HuH-7.5 (cell line): ENCODE measurements around the gene ADIPOQ.
"Not testable (repeated sequence)": the region's sequence is repeated elsewhere in the genome, so short reads cannot be mapped to it uniquely, and the experiment has no call there.

ENCODE experiments used
- DNase-seq: peaks from one replicate; pipeline ENCODE4 v3.0.0; 2011; ENCODE audit warnings: low spot score

ADIPOQ gene

GRCh38 chr3:186870421-186871201 is 28.1 kb downstream of the ADIPOQ start:
- no peak for DNase-seq

- no peak for DNase-seq
Observed at GRCh38 chr3:186871403-186871924, 29.0 kb downstream of the ADIPOQ start.

DNA sequence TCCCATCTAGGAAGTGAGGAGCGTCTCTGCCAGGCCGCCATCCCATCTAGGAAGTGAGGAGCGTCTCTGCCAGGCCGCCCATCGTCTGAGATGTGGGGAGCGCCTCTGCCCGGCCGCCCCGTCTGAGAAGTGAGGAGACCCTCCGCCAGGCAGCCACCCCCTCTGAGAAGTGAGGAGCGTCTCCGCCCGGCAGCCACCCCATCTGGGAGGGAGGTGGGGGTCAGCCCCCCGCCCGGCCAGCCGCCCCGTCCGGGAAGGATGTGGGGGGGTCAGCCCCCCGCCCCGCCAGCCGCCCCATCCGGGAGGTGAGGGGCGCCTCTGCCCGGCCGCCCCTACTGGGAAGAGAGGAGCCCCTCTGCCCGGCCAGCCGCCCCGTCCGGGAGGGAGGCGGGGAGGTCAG is 31.3 kb downstream of the ADIPOQ start:
- DNase-seq: not testable (repeated sequence)

DNA sequence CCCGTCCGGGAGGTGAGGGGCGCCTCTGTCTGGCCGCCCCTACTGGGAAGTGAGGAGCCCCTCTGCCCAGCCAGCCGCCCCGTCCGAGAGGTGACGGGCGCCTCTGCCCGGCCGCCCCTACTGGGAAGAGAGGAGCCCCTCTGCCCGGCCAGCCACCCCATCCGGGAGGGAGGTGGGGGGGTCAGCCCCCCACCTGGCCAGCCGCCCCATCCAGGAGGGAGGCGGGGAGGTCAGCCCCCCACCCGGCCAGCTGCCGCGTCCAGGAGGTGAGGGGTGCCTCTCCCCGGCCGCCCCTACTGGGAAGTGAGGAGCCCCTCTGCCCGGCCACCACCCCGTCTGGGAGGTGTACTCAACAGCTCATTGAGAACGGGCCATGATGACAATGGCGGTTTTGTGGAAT is 31.7 kb downstream of the ADIPOQ start:
- not testable (repeated sequence) for DNase-seq

DNA sequence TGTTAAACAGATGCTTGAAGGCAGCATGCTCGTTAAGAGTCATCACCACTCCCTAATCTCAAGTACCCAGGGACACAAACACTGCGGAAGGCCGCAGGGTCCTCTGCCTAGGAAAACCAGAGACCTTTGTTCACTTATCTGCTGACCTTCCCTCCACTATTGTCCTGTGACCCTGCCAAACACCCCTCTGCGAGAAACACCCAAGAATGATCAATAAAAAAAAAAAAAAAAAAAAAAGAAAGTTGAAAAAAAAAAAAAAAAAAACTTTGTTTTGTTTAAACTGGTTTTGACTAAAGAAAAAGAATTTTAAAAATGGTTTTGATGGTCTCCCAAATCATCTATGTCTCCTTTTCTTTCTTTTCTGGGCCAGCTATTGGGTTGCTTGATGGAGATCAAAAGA is 32.3 kb downstream of the ADIPOQ start:
- DNase-seq: not testable (repeated sequence)

DNA sequence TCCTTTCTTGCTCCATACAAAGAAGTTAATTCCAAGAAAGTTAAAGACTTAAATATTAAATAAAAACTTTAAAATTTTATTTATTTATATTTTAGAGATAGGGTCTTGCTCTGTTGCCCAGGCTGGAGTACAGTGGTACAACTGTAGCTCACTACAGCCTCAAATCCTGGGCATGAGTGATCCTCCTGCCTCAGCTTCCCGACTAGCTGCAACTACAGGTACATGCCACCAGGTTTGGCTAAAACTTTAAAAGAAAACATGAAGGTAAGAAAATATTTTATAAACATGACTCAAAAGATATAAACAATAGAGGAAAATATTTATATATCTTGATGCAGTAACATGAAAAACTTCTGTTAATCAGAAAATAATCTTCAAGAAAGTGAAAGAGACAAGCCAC is 33.2 kb downstream of the ADIPOQ start:
- DNase-seq: no peak

DNA sequence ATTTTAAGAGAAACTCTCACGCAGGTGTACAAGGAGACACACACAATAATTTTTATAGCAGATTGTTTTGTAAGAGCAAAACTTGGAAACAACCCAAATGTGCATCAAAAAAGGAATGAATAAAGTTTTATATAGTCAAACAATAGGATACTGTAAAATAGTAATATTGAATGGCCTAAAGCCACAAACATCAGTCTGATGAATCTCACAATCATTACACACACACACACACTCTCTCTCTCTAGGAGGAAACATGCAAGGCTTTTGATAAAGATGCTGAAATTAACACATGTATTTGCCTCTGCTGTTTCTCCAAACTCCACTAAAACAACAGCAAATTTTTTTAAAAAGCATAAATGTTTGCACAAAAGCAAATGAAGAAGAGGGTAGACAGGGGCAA is 37.3 kb downstream of the ADIPOQ start:
- DNase-seq: no peak

- no peak for DNase-seq
Observed at GRCh38 chr3:186880406-186880805, 37.9 kb downstream of the ADIPOQ start.

GRCh38 chr3:186882150-186882524 is 39.6 kb downstream of the ADIPOQ start:
- no peak for DNase-seq

DNA sequence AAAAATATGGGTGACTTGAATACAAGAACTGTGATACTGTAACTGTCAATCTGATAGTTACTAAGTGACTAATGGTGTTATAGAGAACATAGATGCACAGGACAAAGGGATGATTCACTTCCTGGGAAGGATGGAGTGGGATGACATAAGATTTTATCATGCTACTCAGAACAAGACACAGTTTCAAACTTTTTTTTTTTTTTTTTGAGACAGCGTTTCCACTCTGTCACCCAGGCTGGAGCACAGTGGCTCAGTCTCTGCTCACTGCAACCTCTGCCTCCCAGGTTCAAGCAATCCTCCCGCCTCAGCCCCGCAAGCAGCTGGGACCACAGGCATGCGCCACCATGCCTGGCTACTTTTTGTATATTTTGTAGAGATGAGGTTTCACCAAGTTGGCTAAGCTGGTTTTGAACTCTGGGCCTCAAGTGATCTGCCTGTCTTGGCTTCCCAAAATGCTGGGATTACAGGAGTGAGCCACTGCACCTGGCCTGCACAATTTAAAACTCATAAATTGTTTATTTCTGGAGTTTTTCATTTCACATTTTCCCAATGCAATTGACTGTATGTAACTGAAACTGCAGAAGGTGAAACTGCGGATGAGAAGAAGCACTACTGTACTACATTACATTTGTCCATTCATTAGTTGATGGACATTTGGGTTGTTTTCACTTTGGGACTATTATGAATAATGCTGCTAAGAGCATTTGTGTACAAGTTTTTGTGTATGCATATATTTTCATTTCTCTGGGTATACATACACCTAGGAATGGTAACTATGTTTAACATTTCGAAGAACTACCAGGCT is 40.6 kb downstream of the ADIPOQ start:
- DNase-seq: no peak

- DNase-seq: no peak
Observed at GRCh38 chr3:186883686-186884058, 41.2 kb downstream of the ADIPOQ start.

- not testable (repeated sequence) for DNase-seq
Observed at GRCh38 chr3:186884868-186885267, 42.4 kb downstream of the ADIPOQ start.

GRCh38 chr3:186886202-186886981 is 43.9 kb downstream of the ADIPOQ start:
- DNase-seq: no peak

GRCh38 chr3:186887507-186887938 is 45.0 kb downstream of the ADIPOQ start:
- not testable (repeated sequence) for DNase-seq

- no peak for DNase-seq
Observed at GRCh38 chr3:186888569-186888968, 46.1 kb downstream of the ADIPOQ start.

- not testable (repeated sequence) for DNase-seq
Observed at GRCh38 chr3:186889698-186890097, 47.2 kb downstream of the ADIPOQ start.

GRCh38 chr3:186890911-186891310 is 48.4 kb downstream of the ADIPOQ start:
- no peak for DNase-seq

- DNase-seq: not testable (repeated sequence)
Observed at GRCh38 chr3:186893071-186893470, 50.6 kb downstream of the ADIPOQ start.

DNA sequence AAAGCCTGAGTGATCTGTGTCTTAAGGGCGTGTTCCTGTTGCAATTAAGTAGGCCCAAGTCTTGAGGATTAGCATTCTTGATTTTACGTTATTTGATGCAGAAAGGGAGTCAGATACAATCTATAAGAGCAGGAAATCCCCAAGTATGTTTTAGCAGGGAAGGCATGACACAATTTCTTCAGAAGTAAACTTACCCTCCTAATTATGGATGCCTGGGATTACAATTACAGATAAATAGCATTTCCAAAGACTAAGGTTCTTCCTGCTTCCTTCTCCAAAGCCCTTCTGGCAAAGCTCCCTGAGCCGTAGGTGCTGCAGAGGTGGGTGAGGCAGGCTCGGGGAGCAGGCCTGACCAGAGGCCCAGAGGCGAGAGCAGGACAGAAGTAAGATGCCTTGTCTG is 52.9 kb downstream of the ADIPOQ start:
- DNase-seq: no peak

DNA sequence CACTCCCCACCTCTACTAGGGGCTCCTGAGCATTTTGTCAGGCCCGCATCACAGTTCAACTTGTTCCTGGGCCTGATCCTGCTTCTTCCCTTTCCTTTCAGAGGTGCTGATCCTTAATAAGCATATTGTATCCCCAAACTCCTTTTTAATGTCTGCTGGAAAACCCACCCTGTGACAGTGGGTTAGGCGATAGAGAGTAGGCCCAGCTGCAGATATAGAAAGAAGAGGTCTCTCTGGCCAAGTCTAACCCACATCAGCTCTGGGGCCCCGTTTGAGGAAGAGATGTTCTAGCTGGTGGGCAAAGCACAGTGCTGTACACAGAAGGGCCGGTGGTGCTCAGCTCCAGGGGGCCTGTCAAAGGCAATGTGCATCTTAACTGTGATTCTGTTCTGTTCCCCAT is 53.5 kb downstream of the ADIPOQ start:
- DNase-seq: no peak

GRCh38 chr3:186896875-186897274 is 54.4 kb downstream of the ADIPOQ start:
- DNase-seq: no peak

DNA sequence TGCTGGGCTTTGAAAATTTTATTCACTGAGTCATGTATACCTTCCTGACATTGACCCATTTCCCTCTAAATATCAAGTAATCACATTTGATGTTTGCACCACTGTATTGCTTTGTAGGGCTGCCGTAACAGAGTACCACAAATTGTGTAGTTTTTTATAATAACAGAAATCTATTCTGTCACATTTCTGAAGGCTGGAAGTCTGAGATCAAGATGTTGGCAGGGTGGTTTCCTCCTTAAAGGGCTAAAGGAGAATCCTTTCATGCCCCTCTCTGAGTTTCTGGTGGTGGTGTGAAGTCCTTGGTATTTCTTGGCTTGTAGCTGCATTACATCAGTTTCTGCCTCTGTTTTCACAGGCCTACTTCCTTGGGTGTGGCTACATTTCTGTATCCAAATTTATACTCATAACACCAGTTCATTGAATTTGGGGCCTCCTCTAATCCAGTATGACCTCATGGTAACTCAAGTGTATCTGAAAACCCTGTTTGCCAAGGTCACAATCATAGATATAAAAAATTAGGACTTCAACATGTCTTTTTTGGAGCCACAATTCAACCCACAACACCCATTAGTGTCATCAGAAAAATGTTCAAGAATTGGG is 58.7 kb downstream of the ADIPOQ start:
- DNase-seq: no peak
